Endothelial cell of umbilical vein (primary cell): ENCODE data around the gene PRKG1. TPM values are rescaled to one million over a fixed set of nuclear protein-coding genes. Genes with fewer than 3 reads are reported as not detected.

Source experiments
- BruUV-seq: library from RNA; stranded (reverse); fragments of 400-500 nt; replicated peaks from 2 replicates; lab custom pipeline; 2021; lab: Mats Ljungman, UMichigan
- CTCF ChIA-PET: fragments of 300-600, 350-600 bp; sonication (Branson Sonifier 250); formaldehyde crosslinking; loops from one replicate; lab custom pipeline; 2021; ENCODE audit warnings: antibody characterized with exemption, inconsistent platforms; lab: Charles Lee
- POLR2A ChIA-PET: fragments of 300-600, 350-600 bp; sonication (Branson Sonifier 250); formaldehyde crosslinking; loops from one replicate; lab custom pipeline; 2021; ENCODE audit warnings: antibody characterized with exemption, inconsistent platforms; lab: Charles Lee
- DNase-seq: peaks from one replicate; pipeline ENCODE4 v3.0.0-alpha.2; 2011; ENCODE audit warnings: low read depth, low spot score
- FAIRE-seq: peaks from 2 replicates; lab custom pipeline; 2011; peaks lifted over from hg19 to GRCh38; lab: Jason Lieb, UNC
- H2AFZ ChIP-seq: 2 replicates; pipeline ENCODE4 v1.6.0; 2012; ENCODE audit warnings: low read depth, low read length, control low read depth, inconsistent platforms
- H3K27ac ChIP-seq: 2 replicates; pipeline ENCODE4 v1.5.1; 2011; ENCODE audit warnings: low read depth, mild to moderate bottlenecking, control low read depth, low read length, moderate library complexity; ENCODE audit not compliant: insufficient read depth
- H3K27me3 ChIP-seq, 2 experiments: 2 replicates each; pipeline versions ENCODE4 v1.6.0 to v1.6.1; 2011; ENCODE audit warnings: low read length in 2 of 2, mixed read lengths in 1 of 2; ENCODE audit not compliant: control insufficient read depth in 2 of 2, insufficient read depth in 2 of 2
- H3K36me3 ChIP-seq, 2 experiments: 2 replicates in 1 of 2; 3 replicates in 1 of 2; pipeline ENCODE4 v1.5.1; 2011; ENCODE audit warnings: low read length in 2 of 2, mild to moderate bottlenecking in 1 of 2, moderate library complexity in 1 of 2; ENCODE audit not compliant: control insufficient read depth in 2 of 2, insufficient read depth in 2 of 2; ENCODE audit errors: extremely low read depth in 1 of 2
- H3K4me1 ChIP-seq: 3 replicates; pipeline ENCODE4 v1.5.1; 2011; ENCODE audit warnings: mild to moderate bottlenecking, low read length; ENCODE audit not compliant: control insufficient read depth, insufficient read depth; ENCODE audit errors: extremely low read depth
- H3K4me2 ChIP-seq: 2 replicates; pipeline ENCODE4 v1.6.1; 2011; ENCODE audit warnings: low read length, control low read depth, mixed read lengths; ENCODE audit not compliant: insufficient read depth
- H3K4me3 ChIP-seq, 3 experiments: fragments of 200-600 bp in 1 of 3; sonication (generic), shearing (Covaris generic) in 1 of 3; replicated peaks in 1 of 3; 2 replicates each; pipeline ENCODE4 v1.5.1; 2011 to 2016; ENCODE audit warnings: control low read depth in 3 of 3, low read length in 3 of 3, mild to moderate bottlenecking in 2 of 3, inconsistent platforms in 1 of 3, low read depth in 1 of 3, moderate library complexity in 1 of 3; ENCODE audit not compliant: insufficient read depth in 1 of 3
- H3K79me2 ChIP-seq: 2 replicates; pipeline ENCODE4 v1.6.0; 2012; ENCODE audit warnings: low read length, inconsistent platforms; ENCODE audit not compliant: control insufficient read depth, insufficient read depth
- H3K9ac ChIP-seq: replicated peaks from 2 replicates; pipeline ENCODE3; 2011; ENCODE audit warnings: low read length, control low read depth; ENCODE audit not compliant: insufficient read depth; ENCODE audit errors: extremely low read depth
- H3K9me1 ChIP-seq: replicated peaks from 3 replicates; pipeline ENCODE4 v1.6.0; 2011; ENCODE audit warnings: mild to moderate bottlenecking, low read length; ENCODE audit not compliant: control insufficient read depth, insufficient read depth; ENCODE audit errors: extremely low read depth
- H3K9me3 ChIP-seq: replicated peaks from 2 replicates; pipeline ENCODE4 v1.5.1; 2012; ENCODE audit warnings: low read length, inconsistent platforms; ENCODE audit not compliant: control insufficient read depth, insufficient read depth
- H4K20me1 ChIP-seq: replicated peaks from 2 replicates; pipeline ENCODE3; 2011; ENCODE audit warnings: mild to moderate bottlenecking, low read length; ENCODE audit not compliant: control insufficient read depth, insufficient read depth; ENCODE audit errors: extremely low read depth
- CTCF ChIP-seq, 2 donors: IDR thresholded peaks; 1 replicate in 1 of 2; 2 replicates in 1 of 2; pipeline ENCODE4 v1.5.1; 2011; ENCODE audit warnings: low read length in 2 of 2, mild to moderate bottlenecking in 2 of 2, moderate library complexity in 2 of 2, control low read depth in 1 of 2, inconsistent platforms in 1 of 2, low read depth in 1 of 2; ENCODE audit not compliant: insufficient read depth in 1 of 2; ENCODE audit errors: extremely low read depth in 1 of 2
- EZH2 ChIP-seq: IDR thresholded peaks from 2 replicates; pipeline ENCODE4 v1.6.1; 2012; ENCODE audit warnings: borderline replicate concordance, low read depth, mild to moderate bottlenecking, moderate library complexity, low read length, inconsistent platforms; ENCODE audit not compliant: severe bottlenecking
- FOS ChIP-seq: IDR thresholded peaks from 2 replicates; pipeline ENCODE4 v1.6.1; 2011; ENCODE audit warnings: mild to moderate bottlenecking, low read length, moderate library complexity, borderline replicate concordance; ENCODE audit not compliant: insufficient read depth
- GATA2 ChIP-seq: IDR thresholded peaks from 2 replicates; pipeline ENCODE4 v1.7.0; 2011; ENCODE audit warnings: low read depth, mild to moderate bottlenecking, moderate library complexity, mixed read lengths, low read length; ENCODE audit not compliant: insufficient read length, insufficient read depth
- JUN ChIP-seq: IDR thresholded peaks from 2 replicates; pipeline ENCODE4 v1.6.1; 2011; ENCODE audit warnings: borderline replicate concordance, low read depth; ENCODE audit not compliant: insufficient read length, insufficient read depth
- MAX ChIP-seq: IDR thresholded peaks from 2 replicates; pipeline ENCODE4 v1.6.1; 2011; ENCODE audit not compliant: insufficient read depth, insufficient read length
- MYC ChIP-seq: IDR thresholded peaks from one replicate; pipeline ENCODE4 v1.6.1; 2011; ENCODE audit warnings: mild to moderate bottlenecking, low read depth, low read length
- POLR2A ChIP-seq: IDR thresholded peaks from 2 replicates; pipeline ENCODE4 v1.6.1; 2012; ENCODE audit warnings: low read depth, mild to moderate bottlenecking, control low read depth, low read length
- POLR2AphosphoS5 ChIP-seq: IDR thresholded peaks from 2 replicates; pipeline ENCODE4 v1.6.1; 2012; ENCODE audit warnings: low read depth, mild to moderate bottlenecking, control low read depth, low read length, moderate library complexity; ENCODE audit not compliant: insufficient read depth
- dilution Hi-C: fragments of 300-500 bp; cut with MboI; formaldehyde crosslinking; loops from one replicate; pipeline ENCODE4 v1.15.0; 2019; ENCODE audit warnings: low sequenced_read_pairs; ENCODE audit not compliant: extremely low pct_ligation_motif_present
- intact Hi-C: fragments of 100-400 bp; cut with micrococcal nuclease; formaldehyde crosslinking; loops from one replicate; pipeline ENCODE4 v1.10.0; 2022
- polyA plus RNA-seq, 4 experiments: library from polyadenylated mRNA; depleted of rRNA in 3 of 4; stranded (reverse) in 3 of 4; unstranded in 1 of 4; fragments of >200 nt; gene quantifications; 2 replicates each; pipeline versions ENCODE4 v1.2.1 to v1.2.3, GENCODE V29; 2011 to 2012; ENCODE audit warnings: missing spikeins in 1 of 4
- total RNA-seq: library from RNA; stranded (reverse); gene quantifications from 2 replicates; pipeline ENCODE4 v1.2.3, GENCODE V29; 2021

PRKG1 gene
- total and polyA plus RNA-seq, 2 donors (not counting 3 experiments of a cell fraction or from before 2014, with no cell fraction given), result 0.01 to 0.18 TPM

GRCh38 chr10:51367694-51368093 is 293.4 kb downstream of the PRKG1 start:
- DNase-seq, result no peak
- no peaks in the 10 kb centered on the region for H3K79me2 ChIP-seq
- no peak overlapping the region for H3K9ac ChIP-seq
- H3K4me1 ChIP-seq, result no peaks in the 10 kb centered on the region
- no peaks in the 10 kb centered on the region for H3K36me3 ChIP-seq
- no peaks in the 10 kb centered on the region for H3K9me3 ChIP-seq
- H3K4me2 ChIP-seq, result no peak overlapping the region
- CTCF ChIA-PET, result interaction anchor here (1.1 to 2.7 kb wide), 5 partner anchors 11 to 214 kb away, joined by 3 to 9 read pairs (median 4); no protein-coding TSS in a partner anchor
- no peak overlapping the region for H2AFZ ChIP-seq
- intact Hi-C loops (no loop called here), dilution Hi-C loops (no loop called here)
- POLR2A ChIA-PET, result no interaction called here
- no peak overlapping the region for H3K4me3 ChIP-seq
- H3K27ac ChIP-seq, result no peak overlapping the region
- no peak for FAIRE-seq
- no peak for TF ChIP-seq MAX
- no peak for TF ChIP-seq CTCF (IDR thresholded peaks at IDR 0.05; ENCODE audit: extremely low read depth in 1 of 2, insufficient read depth in 1 of 2, low read depth in 1 of 2, low read length in 2 of 2)
- H4K20me1 ChIP-seq, result no peaks in the 10 kb centered on the region
- no peaks in the 10 kb centered on the region for H3K9me1 ChIP-seq
- peaks cover 0 to 2% of the 10 kb centered on the region in 2 experiments for H3K27me3 ChIP-seq
- BruUV-seq, result no TSS peak

- no peak overlapping the region for H2AFZ ChIP-seq
- no peaks in the 10 kb centered on the region for H3K9me3 ChIP-seq
- H3K9ac ChIP-seq, result no peak overlapping the region
- TF ChIP-seq JUN (no peak), MAX (no peak), POLR2AphosphoS5 (no peak), POLR2A (no peak), CTCF (IDR thresholded peaks at IDR 0.05; ENCODE audit: extremely low read depth in 1 of 2, insufficient read depth in 1 of 2, low read depth in 1 of 2, low read length in 2 of 2) (no peak), MYC (no peak), FOS (no peak), EZH2 (no peak), GATA2 (no peak)
- no peak overlapping the region for H3K4me2 ChIP-seq
- intact Hi-C loops, result no loop called here
- dilution Hi-C loops, result no loop called here
- ChIA-PET CTCF (interaction anchor here (0.9 to 2.7 kb wide), 8 partner anchors 9 to 215 kb away, joined by 3 to 9 read pairs (median 4); no protein-coding TSS in a partner anchor), POLR2A (no interaction called here)
- H4K20me1 ChIP-seq, result no peaks in the 10 kb centered on the region
- DNase-seq (no peak), FAIRE-seq (no peak)
- peaks cover 0 to 2% of the 10 kb centered on the region in 2 experiments for H3K27me3 ChIP-seq
- H3K4me1 ChIP-seq, result no peaks in the 10 kb centered on the region
- no peaks in the 10 kb centered on the region for H3K36me3 ChIP-seq
- H3K27ac ChIP-seq, result no peak overlapping the region
- no TSS peak for BruUV-seq
- H3K9me1 ChIP-seq, result no peaks in the 10 kb centered on the region
- H3K79me2 ChIP-seq, result no peaks in the 10 kb centered on the region
- H3K4me3 ChIP-seq, result no peak overlapping the region
Measured at GRCh38 chr10:51368943-51369342, 294.7 kb downstream of the PRKG1 start.
